Measurements from ENCODE around the gene PDCD5. TPM values are rescaled to one million over a fixed set of nuclear protein-coding genes. Genes with fewer than 3 reads are reported as not detected.

Gene PDCD5
- total RNA-seq, 1 donor from 2014 or later = 105 TPM

- DNase-seq (ENCODE audit: low read depth) = no peak
These were observed 50.4 kb downstream of the PDCD5 start for GRCh38 chr19:32631381-32631780.

Other genes starting within 250 kb of the PDCD5 start
- gene ZNF507, start 235.6 kb upstream of the PDCD5 start, total RNA-seq = 5.2 and 20.3 TPM in 2 replicates
- 12.3 and 19.3 TPM in 2 replicates for gene DPY19L3, start 175.4 kb upstream of the PDCD5 start, total RNA-seq
- 29.5 and 37.5 TPM in 2 replicates for gene ANKRD27, start 94.0 kb downstream of the PDCD5 start, total RNA-seq
- 0.25 TPM in 1 of 2 replicates, not detected in the other for gene RGS9BP, start 94.7 kb downstream of the PDCD5 start, total RNA-seq
- gene NUDT19, start 110.6 kb downstream of the PDCD5 start, total RNA-seq = 13.5 and 14.6 TPM in 2 replicates
- 0.25 TPM in 1 of 2 replicates, not detected in the other for gene TDRD12, start 138.6 kb downstream of the PDCD5 start, total RNA-seq